ENCODE measurements around the gene USP33. TPM values are rescaled to one million over a fixed set of nuclear protein-coding genes. Genes with fewer than 3 reads are reported as not detected.

USP33 gene
- total and polyA plus RNA-seq, 2 of the 13 experiments (the other 11 are each of a cell fraction or from before 2014, with no cell fraction given) = 32.0 to 49.1 TPM

- TF ChIP-seq, protein P1, sequence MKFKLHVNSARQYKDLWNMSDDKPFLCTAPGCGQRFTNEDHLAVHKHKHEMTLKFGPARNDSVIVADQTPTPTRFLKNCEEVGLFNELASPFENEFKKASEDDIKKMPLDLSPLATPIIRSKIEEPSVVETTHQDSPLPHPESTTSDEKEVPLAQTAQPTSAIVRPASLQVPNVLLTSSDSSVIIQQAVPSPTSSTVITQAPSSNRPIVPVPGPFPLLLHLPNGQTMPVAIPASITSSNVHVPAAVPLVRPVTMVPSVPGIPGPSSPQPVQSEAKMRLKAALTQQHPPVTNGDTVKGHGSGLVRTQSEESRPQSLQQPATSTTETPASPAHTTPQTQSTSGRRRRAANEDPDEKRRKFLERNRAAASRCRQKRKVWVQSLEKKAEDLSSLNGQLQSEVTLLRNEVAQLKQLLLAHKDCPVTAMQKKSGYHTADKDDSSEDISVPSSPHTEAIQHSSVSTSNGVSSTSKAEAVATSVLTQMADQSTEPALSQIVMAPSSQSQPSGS (CRISPR knock-in tag; IDR thresholded peaks at IDR 0.05) = no peak
- TF ChIP-seq NR2C2 (CRISPR knock-in tag; IDR thresholded peaks at IDR 0.05; ENCODE audit: borderline replicate concordance) (peak; percentile 51; the same call in 1 of the 2 replicates), TARDBP (CRISPR knock-in tag; IDR thresholded peaks at IDR 0.05) (peak; percentile 89), ADNP (CRISPR knock-in tag; IDR thresholded peaks at IDR 0.05) (no peak), JUNB (CRISPR knock-in tag; IDR thresholded peaks at IDR 0.05; ENCODE audit: borderline replicate concordance) (no peak), NAIF1 (CRISPR knock-in tag; IDR thresholded peaks at IDR 0.05; ENCODE audit: borderline replicate concordance) (no peak), LCORL (IDR thresholded peaks at IDR 0.05) (no peak), LCORL (CRISPR knock-in tag; IDR thresholded peaks at IDR 0.05) (peak; percentile 73; the same call in 1 of the 2 replicates), ESRRA (CRISPR knock-in tag; IDR thresholded peaks at IDR 0.05; ENCODE audit: low read depth) (no peak), CEBPB (IDR thresholded peaks at IDR 0.05; ENCODE audit: borderline replicate concordance, low read depth, low read length) (no peak), ZNF564 (CRISPR knock-in tag; IDR thresholded peaks at IDR 0.05) (no peak), HMGXB3 (CRISPR knock-in tag; IDR thresholded peaks at IDR 0.05; ENCODE audit: borderline replicate concordance) (no peak), DMAP1 (CRISPR knock-in tag; IDR thresholded peaks at IDR 0.05) (peak; percentile 81), ARID2 (CRISPR knock-in tag; IDR thresholded peaks at IDR 0.05; ENCODE audit: borderline replicate concordance) (no peak), IRX3 (CRISPR knock-in tag; IDR thresholded peaks at IDR 0.05; ENCODE audit: borderline replicate concordance, low read depth) (no peak), ZNF3 (CRISPR knock-in tag; IDR thresholded peaks at IDR 0.05) (no peak), TCF7 (IDR thresholded peaks at IDR 0.05; ENCODE audit: low read depth) (no peak), HDAC6 (IDR thresholded peaks at IDR 0.05; ENCODE audit: low read depth, low read length) (no peak), ZNF337 (CRISPR knock-in tag; IDR thresholded peaks at IDR 0.05; ENCODE audit: borderline replicate concordance, low read depth) (no peak), REPIN1 (CRISPR knock-in tag; IDR thresholded peaks at IDR 0.05; ENCODE audit: borderline replicate concordance, low read depth) (no peak), KLF13 (CRISPR knock-in tag; IDR thresholded peaks at IDR 0.05) (no peak), ZBTB7B (CRISPR knock-in tag; IDR thresholded peaks at IDR 0.05) (no peak), ETV5 (CRISPR knock-in tag; IDR thresholded peaks at IDR 0.05; ENCODE audit: borderline replicate concordance) (peak; percentile 86), ZNF33A (CRISPR knock-in tag; IDR thresholded peaks at IDR 0.05; ENCODE audit: borderline replicate concordance) (no peak), ZIK1 (CRISPR knock-in tag; IDR thresholded peaks at IDR 0.05; ENCODE audit: borderline replicate concordance, low read depth) (no peak; the same call in 1 of the 2 replicates), ZNF501 (CRISPR knock-in tag; IDR thresholded peaks at IDR 0.05) (no peak)
These were observed 76.2 kb downstream of the USP33 start (continued) for GRCh38 chr1:77683160-77684148.
